Epithelial cell of esophagus (primary cell): ENCODE measurements around the gene NRIP3.

Experiments
- DNase-seq: peaks from one replicate; pipeline ENCODE4 v3.0.0; 2010; ENCODE audit warnings: low read depth
- H3K4me3 ChIP-seq: 2 replicates; pipeline ENCODE4 v1.5.1; 2011; ENCODE audit warnings: mild to moderate bottlenecking, low read length, control low read depth
- CTCF ChIP-seq: IDR thresholded peaks from 2 replicates; pipeline ENCODE4 v1.5.1; 2011; ENCODE audit warnings: low read depth, mild to moderate bottlenecking, low read length, control low read depth, inconsistent platforms; ENCODE audit not compliant: insufficient read depth; ENCODE audit errors: missing control alignments

The NRIP3 gene

GRCh38 chr11:9003573-9004182, at the start of gene NRIP3:
Gene NRIP3 (minus strand): TSS chr11:9004001. CDS start chr11:9003935, 66 bp downstream.
- peak; percentile 52 for DNase-seq
- TF ChIP-seq CTCF, result no peak

GRCh38 chr11:9052316-9052715, 48.5 kb upstream of the NRIP3 start:
- TF ChIP-seq CTCF, result no peak
- H3K4me3 ChIP-seq, result no peak overlapping the region
- no peak for DNase-seq

More at GRCh38 chr11:9003573-9004182, at the start of gene NRIP3:
- peak within 1 kb of the TSS; percentile 35 for H3K4me3 ChIP-seq

- DNase-seq, result no peak
- TF ChIP-seq CTCF, result no peak
- no peak overlapping the region for H3K4me3 ChIP-seq
Measured at GRCh38 chr11:9049959-9050358, 46.2 kb upstream of the NRIP3 start.

GRCh38 chr11:9047964-9048523, 44.2 kb upstream of the NRIP3 start:
- no peak for TF ChIP-seq CTCF
- no peak overlapping the region for H3K4me3 ChIP-seq
- no peak for DNase-seq

GRCh38 chr11:9046481-9046880, 42.7 kb upstream of the NRIP3 start:
- TF ChIP-seq CTCF, result no peak
- H3K4me3 ChIP-seq, result no peak overlapping the region
- no peak for DNase-seq

- no peak for DNase-seq
- no peak for TF ChIP-seq CTCF
- H3K4me3 ChIP-seq, result no peak overlapping the region
Measured at GRCh38 chr11:9042488-9042887, 38.7 kb upstream of the NRIP3 start.

- no peak for TF ChIP-seq CTCF
- no peak overlapping the region for H3K4me3 ChIP-seq
- no peak for DNase-seq
Measured at GRCh38 chr11:9041747-9042146, 37.9 kb upstream of the NRIP3 start.
